Loucy (cell line): ENCODE results near the gene MATK.

ENCODE experiments used
- CTCF ChIP-seq: fragments of 200-600 bp; sonication (generic); conservative IDR thresholded peaks from 2 replicates; pipeline ENCODE4 v1.5.1; 2014; ENCODE audit warnings: mild to moderate bottlenecking, antibody characterized with exemption, low read length
- EZH2phosphoT487 ChIP-seq: fragments of 200-600 bp; IDR thresholded peaks from 2 replicates; pipeline ENCODE4 v1.6.1; 2018; ENCODE audit warnings: antibody characterized with exemption, mild to moderate bottlenecking, moderate library complexity, borderline replicate concordance

DNA sequence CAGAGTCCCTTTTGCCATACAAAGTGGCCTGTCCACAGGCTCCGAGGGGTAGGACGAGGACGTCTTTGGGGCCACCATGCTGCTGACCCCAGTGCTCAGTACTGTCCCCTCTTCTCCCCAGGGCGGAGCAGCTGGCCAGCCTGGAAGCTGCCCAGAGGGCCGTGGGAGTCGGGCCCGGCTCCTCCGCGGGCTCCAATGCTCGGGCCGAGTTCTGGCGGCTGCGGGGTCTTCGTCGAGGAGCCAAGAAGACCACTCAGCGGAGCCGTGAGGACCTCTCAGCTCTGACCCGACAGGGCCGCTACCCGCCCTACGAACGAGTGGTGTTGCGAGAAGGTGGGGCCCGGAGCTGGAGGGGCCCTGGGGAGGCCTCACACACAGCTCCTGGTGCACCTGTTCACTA lies 45.8 kb downstream of the MATK start:
- TF ChIP-seq CTCF = no peak
- no peak for TF ChIP-seq EZH2phosphoT487
